SK-N-SH (cell line): ENCODE data around the gene DLG1.

Source experiments
- CTCF ChIP-seq: fragments of 200-600 bp; sonication (generic); IDR thresholded peaks from 2 replicates; pipeline ENCODE4 v1.6.1; 2017; ENCODE audit warnings: antibody characterized with exemption, mild to moderate bottlenecking, moderate library complexity
- EP300 ChIP-seq, 2 experiments: IDR thresholded peaks; 2 replicates each; pipeline versions ENCODE4 v1.4.0 to v1.6.1; 2012; ENCODE audit warnings: borderline replicate concordance in 1 of 2, low read depth in 1 of 2, low read length in 1 of 2
- EZH2phosphoT487 ChIP-seq: fragments of 200-600 bp; sonication (generic); IDR thresholded peaks from 2 replicates; pipeline ENCODE4 v1.6.1; 2017; ENCODE audit warnings: low read depth, mixed run types, mild to moderate bottlenecking, antibody characterized with exemption, moderate library complexity, borderline replicate concordance
- FOSL2 ChIP-seq: IDR thresholded peaks from 2 replicates; pipeline ENCODE4 v1.4.0; 2012; ENCODE audit warnings: low read depth, mild to moderate bottlenecking, moderate library complexity, borderline replicate concordance
- MEF2A ChIP-seq: IDR thresholded peaks from 2 replicates; pipeline ENCODE4 v1.4.0; 2012; ENCODE audit warnings: low read depth, borderline replicate concordance
- PBX3 ChIP-seq: IDR thresholded peaks from 2 replicates; pipeline ENCODE4; 2012
- POLR2AphosphoS5 ChIP-seq: IDR thresholded peaks from 2 replicates; pipeline ENCODE4 v1.6.1; 2012; ENCODE audit warnings: low read depth, low read length
- RAD21 ChIP-seq: IDR thresholded peaks from 2 replicates; pipeline ENCODE4 v1.6.1; 2012; ENCODE audit warnings: mild to moderate bottlenecking, low read length
- RFX5 ChIP-seq: IDR thresholded peaks from 2 replicates; pipeline ENCODE4 v1.6.1; 2012; ENCODE audit warnings: mild to moderate bottlenecking, improper control_type of control experiment, low read length
- TAF1 ChIP-seq: IDR thresholded peaks from 2 replicates; pipeline ENCODE4 v1.6.1; 2012; ENCODE audit warnings: low read depth, mild to moderate bottlenecking, low read length, moderate library complexity, borderline replicate concordance
- YY1 ChIP-seq: IDR thresholded peaks from 2 replicates; pipeline ENCODE4 v1.4.0; 2012; ENCODE audit warnings: low read depth, mild to moderate bottlenecking
- TF ChIP-seq, protein P1 (sequence below): IDR thresholded peaks from 2 replicates; pipeline ENCODE4 v1.4.0; 2012; ENCODE audit warnings: low read depth, borderline replicate concordance
- TF ChIP-seq, protein P2 (sequence below): fragments of 150-350 bp; IDR thresholded peaks from 2 replicates; pipeline ENCODE4 v1.6.1; 2017; ENCODE audit warnings: antibody characterized with exemption, low read length, low read depth, borderline replicate concordance

- TF ChIP-seq CTCF: no peak
- TF ChIP-seq EP300 (IDR thresholded peaks at IDR 0.05; ENCODE audit: borderline replicate concordance in 1 of 2, low read depth in 1 of 2, low read length in 1 of 2): no peak
- TF ChIP-seq POLR2AphosphoS5: no peak
- no peak for TF ChIP-seq RAD21
- TF ChIP-seq FOSL2: no peak
- no peak for TF ChIP-seq TAF1
- no peak for TF ChIP-seq PBX3
- no peak for TF ChIP-seq RFX5
- TF ChIP-seq EZH2phosphoT487: no peak
- TF ChIP-seq, protein P1, sequence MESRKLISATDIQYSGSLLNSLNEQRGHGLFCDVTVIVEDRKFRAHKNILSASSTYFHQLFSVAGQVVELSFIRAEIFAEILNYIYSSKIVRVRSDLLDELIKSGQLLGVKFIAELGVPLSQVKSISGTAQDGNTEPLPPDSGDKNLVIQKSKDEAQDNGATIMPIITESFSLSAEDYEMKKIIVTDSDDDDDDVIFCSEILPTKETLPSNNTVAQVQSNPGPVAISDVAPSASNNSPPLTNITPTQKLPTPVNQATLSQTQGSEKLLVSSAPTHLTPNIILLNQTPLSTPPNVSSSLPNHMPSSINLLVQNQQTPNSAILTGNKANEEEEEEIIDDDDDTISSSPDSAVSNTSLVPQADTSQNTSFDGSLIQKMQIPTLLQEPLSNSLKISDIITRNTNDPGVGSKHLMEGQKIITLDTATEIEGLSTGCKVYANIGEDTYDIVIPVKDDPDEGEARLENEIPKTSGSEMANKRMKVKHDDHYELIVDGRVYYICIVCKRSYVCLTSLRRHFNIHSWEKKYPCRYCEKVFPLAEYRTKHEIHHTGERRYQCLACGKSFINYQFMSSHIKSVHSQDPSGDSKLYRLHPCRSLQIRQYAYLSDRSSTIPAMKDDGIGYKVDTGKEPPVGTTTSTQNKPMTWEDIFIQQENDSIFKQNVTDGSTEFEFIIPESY: no peak
- no peak for TF ChIP-seq MEF2A
- no peak for TF ChIP-seq YY1
- TF ChIP-seq, protein P2, sequence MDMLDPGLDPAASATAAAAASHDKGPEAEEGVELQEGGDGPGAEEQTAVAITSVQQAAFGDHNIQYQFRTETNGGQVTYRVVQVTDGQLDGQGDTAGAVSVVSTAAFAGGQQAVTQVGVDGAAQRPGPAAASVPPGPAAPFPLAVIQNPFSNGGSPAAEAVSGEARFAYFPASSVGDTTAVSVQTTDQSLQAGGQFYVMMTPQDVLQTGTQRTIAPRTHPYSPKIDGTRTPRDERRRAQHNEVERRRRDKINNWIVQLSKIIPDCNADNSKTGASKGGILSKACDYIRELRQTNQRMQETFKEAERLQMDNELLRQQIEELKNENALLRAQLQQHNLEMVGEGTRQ: no peak
These were observed 281.4 kb downstream of the DLG1 start for GRCh38 chr3:197017003-197017402.
